ES-I3 (cell line): ENCODE results near the gene SESN2.

Experiments
- H3K36me3 ChIP-seq: 2 replicates; pipeline ENCODE4 v1.6.1; 2013; ENCODE audit warnings: mild to moderate bottlenecking, low read length, control low read depth, moderate library complexity; ENCODE audit not compliant: insufficient read depth
- H3K4me1 ChIP-seq: 2 replicates; pipeline ENCODE4 v1.6.1; 2013; ENCODE audit warnings: mild to moderate bottlenecking, control low read depth, low read length; ENCODE audit not compliant: insufficient read depth
- H3K9ac ChIP-seq: 2 replicates; pipeline ENCODE4 v1.6.1; 2013; ENCODE audit warnings: low read depth, mild to moderate bottlenecking, low read length, moderate library complexity
- H3K9me3 ChIP-seq: 2 replicates; pipeline ENCODE4 v1.6.1; 2013; ENCODE audit warnings: mild to moderate bottlenecking, low read length, moderate library complexity; ENCODE audit not compliant: control insufficient read depth, insufficient read depth

Gene SESN2

DNA sequence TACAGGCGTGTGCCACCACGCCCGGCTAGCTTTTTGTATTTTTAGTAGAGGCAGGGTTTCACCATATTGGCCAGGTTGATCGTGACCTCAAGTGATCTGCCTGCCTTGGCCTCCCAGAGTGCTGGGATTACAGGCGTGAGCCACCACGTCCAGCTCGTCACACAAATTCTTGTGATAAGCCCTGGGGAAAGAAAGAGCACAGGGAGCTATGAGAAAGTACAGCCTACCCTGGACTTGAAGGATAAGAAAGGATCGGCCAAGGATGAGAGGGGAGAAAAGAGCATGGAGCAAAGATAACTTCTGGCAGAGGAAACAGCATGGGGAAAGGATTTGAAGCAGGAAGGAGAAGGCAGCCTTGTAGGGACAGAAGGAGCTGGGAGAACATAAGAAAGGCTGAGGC lies 29.2 kb downstream of the SESN2 start:
- H3K36me3 ChIP-seq = no peaks in the 10 kb centered on the region
- no peaks in the 10 kb centered on the region for H3K4me1 ChIP-seq
- H3K9me3 ChIP-seq = no peaks in the 10 kb centered on the region
- no peak overlapping the region for H3K9ac ChIP-seq

DNA sequence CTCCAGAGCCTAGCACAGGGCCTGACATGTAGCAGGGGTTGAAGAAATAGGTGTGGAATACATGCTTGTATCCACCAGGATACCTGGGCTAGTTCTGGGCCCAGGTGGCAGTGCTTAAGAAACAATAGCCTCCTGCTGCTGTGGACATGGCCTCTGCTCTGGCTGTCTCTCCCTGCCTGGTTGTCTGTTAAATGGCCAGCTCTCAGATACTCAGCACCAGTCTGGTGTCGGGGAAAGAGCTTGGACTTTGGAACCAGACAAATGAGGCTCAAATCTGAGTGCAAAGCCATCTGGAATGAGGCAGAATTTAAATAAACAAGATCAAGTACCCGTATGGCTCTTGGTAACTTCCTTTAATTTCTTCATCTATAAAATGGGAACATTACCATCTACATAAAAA lies 31.5 kb downstream of the SESN2 start:
- Histone ChIP-seq H3K9ac (no peak overlapping the region), H3K9me3 (no peaks in the 10 kb centered on the region), H3K4me1 (no peaks in the 10 kb centered on the region), H3K36me3 (no peaks in the 10 kb centered on the region)

DNA sequence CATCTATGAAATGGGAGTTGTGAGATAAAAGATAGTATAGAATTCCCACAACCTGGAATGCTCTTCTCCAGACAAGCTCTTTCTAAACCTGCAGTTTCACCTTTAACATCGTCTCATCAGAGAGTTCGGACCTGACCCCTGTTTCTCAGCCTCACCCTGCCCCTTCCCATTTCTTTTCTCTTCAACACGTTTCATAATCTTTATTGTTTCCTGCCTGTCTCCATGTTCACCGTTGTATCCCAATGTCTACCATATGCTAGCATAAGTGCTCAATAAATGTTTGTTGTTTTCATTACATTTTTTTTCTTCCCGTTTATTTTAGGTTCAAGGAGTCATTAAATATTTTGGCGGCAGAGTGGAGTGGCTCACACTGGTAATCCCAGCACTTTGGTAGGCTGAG lies 32.4 kb downstream of the SESN2 start:
- peaks cover 5% of the 10 kb centered on the region for H3K4me1 ChIP-seq
- H3K9ac ChIP-seq = no peak overlapping the region
- no peaks in the 10 kb centered on the region for H3K9me3 ChIP-seq
- H3K36me3 ChIP-seq = no peaks in the 10 kb centered on the region

DNA sequence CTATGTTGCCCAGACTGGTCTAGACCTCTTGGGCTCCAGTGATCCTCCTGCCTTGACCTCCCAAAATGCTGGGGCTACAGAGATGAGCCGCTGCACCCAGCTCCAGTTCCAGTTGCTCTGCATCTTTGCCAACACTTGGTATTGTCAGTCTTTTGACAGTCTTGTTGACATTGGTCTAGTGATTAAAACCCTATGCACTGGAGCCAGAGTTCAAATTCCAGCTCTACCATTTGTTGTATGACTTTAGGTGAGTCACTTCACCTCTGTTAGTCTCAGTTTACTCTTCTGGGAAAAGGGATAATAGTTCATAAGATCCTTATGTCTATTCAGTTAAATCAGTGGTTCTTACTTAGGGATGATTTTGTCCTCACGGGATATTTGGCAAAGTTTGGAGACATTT lies 36.6 kb downstream of the SESN2 start:
- no peaks in the 10 kb centered on the region for H3K9me3 ChIP-seq
- H3K36me3 ChIP-seq = no peaks in the 10 kb centered on the region

DNA sequence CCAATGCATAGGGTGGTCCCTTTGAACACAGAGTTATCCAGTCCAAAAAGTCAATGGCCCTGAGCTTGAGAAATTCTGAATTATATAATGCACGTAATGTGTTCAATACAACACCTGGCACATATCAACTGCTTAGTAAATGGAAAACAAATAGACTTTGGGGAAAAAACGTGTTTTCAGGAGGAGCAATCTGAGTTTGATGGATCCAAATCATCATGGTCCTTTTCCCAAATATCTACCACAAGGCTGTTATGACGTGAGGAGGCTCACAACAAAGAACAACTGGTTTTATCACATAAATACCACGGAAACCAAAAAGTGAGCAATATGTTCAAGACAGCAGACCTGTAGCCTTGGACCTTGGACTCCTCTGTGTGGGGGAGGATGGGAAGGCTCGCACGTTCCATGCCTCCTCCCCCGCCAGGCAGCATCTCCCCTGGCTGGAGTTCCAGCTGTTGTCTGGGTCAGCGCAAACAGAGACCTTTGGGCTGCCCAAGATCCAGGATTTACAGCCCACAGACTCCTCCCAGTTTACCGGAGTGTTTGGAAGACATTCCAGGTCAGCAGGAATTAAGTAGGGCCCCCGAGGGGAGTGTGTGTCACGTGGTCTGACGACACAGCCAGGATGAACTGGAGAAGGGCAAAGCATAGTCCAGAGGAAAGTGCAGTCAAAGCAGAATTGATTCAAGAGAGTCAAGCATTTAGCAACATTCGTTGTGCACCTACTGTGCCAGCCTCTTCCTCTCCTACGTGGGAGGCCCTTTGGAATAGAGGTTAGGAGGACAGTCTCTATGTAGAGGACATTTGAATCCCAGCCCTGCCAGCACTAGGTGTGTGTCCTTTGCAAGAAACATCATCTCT lies 37.3 kb downstream of the SESN2 start:
- Histone ChIP-seq H3K9me3 (no peaks in the 10 kb centered on the region), H3K4me1 (peaks cover 5% of the 10 kb centered on the region), H3K9ac (peak overlapping the region; percentile 34; the same call in 1 of the 2 replicates), H3K36me3 (no peaks in the 10 kb centered on the region)

More for the DNA sequence above, 36.6 kb downstream of the SESN2 start:
- Histone ChIP-seq H3K4me1 (peaks cover 5% of the 10 kb centered on the region), H3K9ac (no peak overlapping the region)

DNA sequence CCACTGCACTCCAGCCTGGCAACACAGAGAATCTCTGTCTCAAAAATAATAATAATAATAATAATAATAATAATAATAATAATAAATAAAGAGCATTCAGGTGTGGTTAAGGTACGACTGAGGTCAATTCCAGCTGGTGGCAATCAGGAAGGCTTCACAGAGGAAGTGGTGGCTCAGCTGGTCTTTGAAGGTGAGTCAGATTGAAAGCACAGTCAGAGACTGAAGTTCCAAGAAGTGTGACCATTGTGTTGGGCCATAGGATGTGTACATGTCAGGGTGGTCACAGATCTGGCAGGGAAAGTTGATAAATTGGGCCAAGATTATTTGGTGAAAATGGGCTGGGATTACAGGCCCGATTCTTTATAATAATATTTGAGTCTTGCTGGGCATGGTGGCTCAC lies 38.5 kb downstream of the SESN2 start:
- Histone ChIP-seq H3K4me1 (peaks cover 5% of the 10 kb centered on the region), H3K36me3 (no peaks in the 10 kb centered on the region), H3K9ac (no peak overlapping the region), H3K9me3 (no peaks in the 10 kb centered on the region)

DNA sequence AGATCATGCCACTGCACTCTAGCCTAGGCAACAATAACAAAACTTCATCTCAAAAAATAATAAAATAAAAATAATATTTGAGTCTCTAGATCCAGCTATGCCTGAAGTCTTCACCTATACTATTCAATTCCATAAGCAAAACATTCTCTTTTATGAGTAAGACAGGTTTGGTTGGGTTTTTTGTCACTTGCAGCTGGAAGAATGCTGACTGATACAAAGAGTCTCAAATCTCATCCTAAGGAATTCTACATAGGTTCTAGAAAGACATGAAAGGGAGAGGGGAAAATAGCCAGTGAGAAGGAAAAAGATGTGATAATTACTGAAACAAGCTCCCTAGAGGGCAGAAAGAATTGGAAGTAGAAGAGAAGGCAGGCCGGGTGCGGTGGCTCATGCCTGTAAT lies 39.1 kb downstream of the SESN2 start:
- Histone ChIP-seq H3K9me3 (no peaks in the 10 kb centered on the region), H3K36me3 (no peaks in the 10 kb centered on the region), H3K9ac (no peak overlapping the region), H3K4me1 (peaks cover 5% of the 10 kb centered on the region)

DNA sequence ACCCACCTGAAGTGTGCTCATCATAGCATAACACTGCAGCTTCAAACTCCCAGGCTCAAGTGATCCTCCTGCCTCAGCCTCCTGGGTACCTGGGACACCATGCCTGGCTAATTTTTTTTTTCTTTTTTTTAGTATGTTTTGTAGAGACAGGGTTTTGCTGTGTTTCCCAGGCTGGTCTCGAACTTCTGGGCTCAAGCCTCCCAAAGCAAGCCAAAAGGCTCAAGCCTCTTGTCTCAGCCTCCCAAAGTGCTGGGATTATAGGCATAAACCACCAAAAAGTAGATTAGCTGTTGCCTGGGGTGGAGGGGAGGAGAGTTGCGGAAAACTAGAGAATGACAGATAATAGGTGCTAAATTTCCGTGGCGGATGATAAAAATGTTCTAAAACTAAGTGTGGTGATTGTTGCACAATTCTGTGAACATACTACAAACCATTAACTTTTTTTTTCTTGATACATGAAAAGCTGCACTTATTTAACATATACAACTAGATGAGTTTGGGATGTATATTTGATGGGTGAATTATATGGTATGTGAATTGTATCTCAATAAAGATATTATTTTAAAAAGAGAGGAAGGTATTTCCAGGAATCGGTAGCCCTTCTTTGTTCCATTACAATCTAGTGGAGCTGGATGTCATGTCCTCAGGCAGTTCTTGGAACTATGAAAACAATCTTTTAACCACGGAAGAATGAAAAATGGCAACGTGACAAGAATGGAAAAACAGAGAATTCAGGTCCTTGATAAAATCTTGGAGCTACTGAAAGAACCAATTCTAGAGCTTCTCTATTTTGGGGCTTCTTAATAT lies 42.3 kb downstream of the SESN2 start:
- H3K9me3 ChIP-seq = no peaks in the 10 kb centered on the region
- H3K36me3 ChIP-seq = no peaks in the 10 kb centered on the region

DNA sequence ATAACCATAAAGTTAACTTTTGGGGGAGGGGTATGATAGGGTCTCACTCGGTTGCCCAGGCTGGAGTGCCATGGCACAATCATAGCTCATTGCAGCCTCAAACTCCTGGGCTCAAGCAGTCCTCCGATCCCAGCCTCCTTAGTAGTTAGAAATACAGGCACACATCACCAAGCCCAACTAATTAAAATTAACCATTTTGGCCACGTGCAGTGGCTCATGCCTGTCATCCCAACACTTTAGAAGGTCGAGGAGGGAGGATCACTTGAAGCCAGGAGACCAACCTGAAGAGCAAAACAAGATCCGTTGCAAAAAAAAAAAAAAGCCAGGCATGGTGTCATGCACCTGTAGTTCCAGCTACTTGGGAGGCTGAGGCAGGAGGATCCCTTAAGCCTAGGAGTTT lies 42.9 kb downstream of the SESN2 start:
- no peaks in the 10 kb centered on the region for H3K9me3 ChIP-seq
- H3K36me3 ChIP-seq = no peaks in the 10 kb centered on the region
- H3K9ac ChIP-seq = no peak overlapping the region
- H3K4me1 ChIP-seq = no peaks in the 10 kb centered on the region

More for the DNA sequence above, 42.3 kb downstream of the SESN2 start:
- H3K9ac ChIP-seq = no peak overlapping the region
- H3K4me1 ChIP-seq = peaks cover 1% of the 10 kb centered on the region

DNA sequence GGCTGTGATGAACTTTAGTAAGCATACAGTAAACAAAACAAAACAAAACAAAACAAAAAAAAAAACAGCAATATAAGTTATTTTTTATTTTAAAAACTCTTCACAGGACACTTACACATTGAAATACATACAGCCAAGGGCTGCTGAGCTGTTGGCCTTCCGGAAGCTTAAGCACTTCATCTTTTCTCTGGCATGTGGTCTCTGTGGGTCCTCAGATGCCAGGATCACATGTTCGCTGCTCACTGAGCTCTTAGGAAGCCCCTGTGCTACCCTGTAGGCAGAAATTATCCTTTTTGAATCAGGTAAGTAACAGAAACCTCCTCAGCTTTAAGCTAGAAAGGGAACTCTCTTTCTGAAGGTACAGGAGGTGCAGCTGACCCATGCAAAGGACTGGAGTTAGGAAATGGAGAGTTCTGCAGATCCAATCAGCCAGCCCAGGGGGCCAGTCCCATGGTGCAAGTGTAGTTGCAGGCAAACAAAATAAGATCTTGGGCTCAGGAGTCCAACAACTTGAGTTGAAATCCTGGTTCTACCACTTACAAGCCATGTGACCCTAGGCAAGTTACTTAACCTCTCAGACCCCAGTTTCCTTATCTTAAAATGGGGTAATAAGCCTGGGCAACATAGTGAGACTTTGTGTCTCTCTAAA lies 47.1 kb downstream of the SESN2 start:
- no peaks in the 10 kb centered on the region for H3K36me3 ChIP-seq
- H3K9ac ChIP-seq = no peak overlapping the region
- no peaks in the 10 kb centered on the region for H3K4me1 ChIP-seq
- H3K9me3 ChIP-seq = no peaks in the 10 kb centered on the region

DNA sequence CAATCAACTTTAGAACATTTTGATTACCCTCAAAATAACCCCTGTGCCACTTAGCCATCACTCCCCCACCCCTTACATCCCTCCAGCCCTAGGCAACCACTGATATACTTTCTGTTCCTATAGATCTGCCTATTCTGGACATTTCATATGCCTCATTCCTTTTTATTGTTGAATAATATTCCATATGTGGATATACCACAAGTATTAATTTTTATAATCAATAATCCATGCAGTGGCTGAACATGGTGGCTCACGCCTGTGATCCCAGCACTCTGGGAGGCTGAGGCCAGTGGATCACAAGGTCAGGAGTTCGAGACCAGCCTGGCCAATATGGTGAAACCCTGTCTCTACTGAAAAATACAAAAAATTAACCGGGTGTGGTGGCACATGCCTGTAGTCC lies 49.4 kb downstream of the SESN2 start:
- no peaks in the 10 kb centered on the region for H3K36me3 ChIP-seq
- H3K4me1 ChIP-seq = peaks cover 1% of the 10 kb centered on the region; the same call in 1 of the 2 replicates
- H3K9ac ChIP-seq = no peak overlapping the region
- H3K9me3 ChIP-seq = no peaks in the 10 kb centered on the region

DNA sequence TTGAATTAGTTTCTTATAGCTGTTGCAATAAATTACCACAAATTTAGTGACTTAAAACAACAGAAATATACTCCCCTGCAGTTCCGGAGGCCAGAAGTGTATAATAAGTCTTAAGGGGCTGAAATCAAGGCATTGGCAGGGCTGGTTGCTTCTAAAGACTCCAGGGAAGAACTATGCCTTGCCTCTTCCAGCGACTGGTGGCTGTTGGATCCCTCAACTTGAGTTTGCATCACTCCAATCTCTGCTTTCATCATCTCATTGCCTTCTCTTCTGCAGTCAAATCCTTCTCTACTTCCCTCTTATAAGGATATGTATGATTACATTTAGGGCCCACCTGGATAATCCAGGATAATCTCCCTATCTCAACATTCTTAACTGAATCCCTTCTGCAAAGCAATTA lies 50.4 kb downstream of the SESN2 start:
- Histone ChIP-seq H3K4me1 (peaks cover 6% of the 10 kb centered on the region; the same call in 1 of the 2 replicates), H3K9me3 (no peaks in the 10 kb centered on the region), H3K36me3 (no peaks in the 10 kb centered on the region)

DNA sequence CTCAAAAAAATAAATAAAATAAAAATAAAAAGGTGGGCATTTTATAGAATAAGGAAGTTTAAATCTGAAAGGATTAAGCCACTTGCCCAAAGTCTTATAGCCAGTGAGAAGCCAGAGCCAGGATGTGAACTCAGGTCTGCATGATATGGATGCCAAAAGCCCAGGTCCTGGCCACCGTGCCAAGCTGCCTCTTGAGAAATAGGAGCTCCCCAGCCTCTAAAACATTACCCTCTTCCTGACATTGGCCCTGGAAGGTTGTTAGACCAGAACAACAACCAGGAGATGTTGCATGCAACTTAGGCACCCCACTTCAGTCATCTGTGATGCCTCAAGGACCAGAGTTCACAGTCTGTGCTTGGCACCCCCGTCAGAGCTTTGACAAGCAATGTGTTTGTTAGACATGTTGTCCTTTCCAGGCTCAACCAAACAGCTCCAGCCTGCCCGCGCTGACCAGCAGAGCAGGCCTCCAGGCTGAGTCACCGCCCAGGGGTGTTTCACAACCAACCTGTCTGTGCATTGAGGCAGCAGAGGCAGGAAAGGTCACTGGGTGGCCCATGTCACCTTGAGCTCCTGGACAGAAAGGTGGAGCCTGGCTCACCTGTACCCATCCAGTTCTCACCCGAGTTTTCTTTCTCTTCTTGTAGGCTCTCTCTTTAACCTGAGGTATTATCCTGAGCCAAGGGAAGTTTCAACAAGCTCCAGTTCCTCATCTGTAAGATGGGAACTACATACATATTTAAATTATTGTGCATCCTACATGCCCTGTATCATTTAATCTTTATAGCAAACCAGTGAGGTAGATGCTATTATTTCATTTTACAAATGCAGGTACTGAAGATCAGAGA lies 54.6 kb downstream of the SESN2 start:
- H3K36me3 ChIP-seq = no peaks in the 10 kb centered on the region
- H3K9me3 ChIP-seq = no peaks in the 10 kb centered on the region
- H3K4me1 ChIP-seq = peaks cover 6% of the 10 kb centered on the region; the same call in 1 of the 2 replicates
- no peak overlapping the region for H3K9ac ChIP-seq

More for the DNA sequence above, 50.4 kb downstream of the SESN2 start:
- H3K9ac ChIP-seq = no peak overlapping the region

DNA sequence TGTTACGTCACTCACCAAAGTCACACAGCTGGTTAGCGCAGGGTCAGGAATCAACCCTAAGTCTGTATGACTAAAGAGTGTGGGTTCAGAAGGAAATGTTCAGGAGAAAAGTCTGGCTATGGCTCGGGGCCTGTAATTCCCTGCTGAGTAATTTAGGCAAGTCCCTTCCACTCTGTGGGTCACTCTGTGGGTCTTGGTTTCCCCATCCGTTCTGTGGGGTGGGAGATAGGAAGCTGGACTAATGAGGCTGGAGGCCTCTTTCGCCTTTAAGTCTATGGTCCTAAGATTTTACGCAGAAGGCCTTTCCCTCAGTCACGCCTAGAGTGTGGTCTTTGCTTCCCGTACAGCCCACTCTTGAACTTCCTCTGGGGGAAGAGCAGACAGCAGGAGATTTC lies 55.2 kb downstream of the SESN2 start:
- Histone ChIP-seq H3K4me1 (peaks cover 6% of the 10 kb centered on the region; the same call in 1 of the 2 replicates), H3K9me3 (no peaks in the 10 kb centered on the region), H3K9ac (no peak overlapping the region), H3K36me3 (no peaks in the 10 kb centered on the region)
